HuH-7.5 (cell line): Measurements from ENCODE around the gene UTS2R.
"Not testable (repeated sequence)": the region's sequence is repeated elsewhere in the genome, so short reads cannot be mapped to it uniquely, and the experiment has no call there.

Experiments
- DNase-seq: peaks from one replicate; pipeline ENCODE4 v3.0.0; 2011; ENCODE audit warnings: low spot score

UTS2R gene

GRCh38 chr17:82375359-82376041 is 3.9 kb downstream of the UTS2R start:
- DNase-seq = no peak

GRCh38 chr17:82376042-82376730 is 4.6 kb downstream of the UTS2R start:
- no peak for DNase-seq

- not testable (repeated sequence) for DNase-seq
Measured at GRCh38 chr17:82377294-82377693, 5.7 kb downstream of the UTS2R start.

- no peak for DNase-seq
Measured at GRCh38 chr17:82377924-82378740, 6.6 kb downstream of the UTS2R start.

GRCh38 chr17:82378741-82379021 is 7.1 kb downstream of the UTS2R start:
- no peak for DNase-seq

- no peak for DNase-seq
Measured at GRCh38 chr17:82380860-82381702, 9.5 kb downstream of the UTS2R start.

GRCh38 chr17:82381703-82382009 is 10.1 kb downstream of the UTS2R start:
- DNase-seq = not testable (repeated sequence)

- not testable (repeated sequence) for DNase-seq
Measured at GRCh38 chr17:82382220-82382932, 10.8 kb downstream of the UTS2R start.

- no peak for DNase-seq
Measured at GRCh38 chr17:82382933-82383255, 11.3 kb downstream of the UTS2R start.

GRCh38 chr17:82383411-82383810 is 11.8 kb downstream of the UTS2R start:
- no peak for DNase-seq

- DNase-seq = no peak
Measured at GRCh38 chr17:82384051-82384729, 12.6 kb downstream of the UTS2R start.

- DNase-seq = peak; percentile 58
Measured at GRCh38 chr17:82384730-82385481, 13.3 kb downstream of the UTS2R start.

- no peak for DNase-seq
Measured at GRCh38 chr17:82385559-82386254, 14.1 kb downstream of the UTS2R start.

- DNase-seq = no peak
Measured at GRCh38 chr17:82386255-82386831, 14.8 kb downstream of the UTS2R start.

- DNase-seq = no peak
Measured at GRCh38 chr17:82386881-82387704, 15.5 kb downstream of the UTS2R start.

GRCh38 chr17:82387705-82388106 is 16.1 kb downstream of the UTS2R start:
- no peak for DNase-seq

GRCh38 chr17:82388223-82388921 is 16.8 kb downstream of the UTS2R start:
- DNase-seq = no peak

- DNase-seq = no peak
Measured at GRCh38 chr17:82388922-82389283, 17.3 kb downstream of the UTS2R start.
